ENCODE data around the gene RAPGEF3. TPM values are rescaled to one million over a fixed set of nuclear protein-coding genes. Genes with fewer than 3 reads are reported as not detected.

RAPGEF3 gene
- total and polyA plus RNA-seq, 2 of the 13 experiments (the other 11 are each of a cell fraction or from before 2014, with no cell fraction given), result 0.07 TPM

DNA sequence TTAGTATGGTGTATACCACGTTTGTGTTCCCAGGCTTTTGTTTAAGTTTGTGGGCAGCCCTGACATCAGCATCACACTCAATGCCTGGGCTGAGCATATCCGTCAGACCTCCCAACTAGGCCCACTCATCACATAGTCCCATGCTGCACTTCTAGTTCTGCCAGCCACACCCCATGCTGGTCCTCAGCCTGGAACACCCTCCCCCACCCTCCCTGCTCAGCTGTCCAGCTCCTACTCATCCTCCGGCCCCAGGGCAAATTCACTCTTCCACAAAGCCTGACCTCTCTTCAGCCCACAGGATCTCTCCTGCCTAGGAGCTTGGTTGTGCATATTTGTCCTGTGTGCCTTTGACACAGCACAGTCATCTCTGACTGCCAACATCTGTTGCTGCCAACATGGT lies 29.4 kb downstream of the RAPGEF3 start:
- BruUV-seq (replicated peaks), result no TSS peak
- ATAC-seq, result no peak
- Histone ChIP-seq H3K79me2 (ENCODE audit: insufficient read depth, low read length) (no peaks in the 10 kb centered on the region), H2AFZ (ENCODE audit: low read length) (no peak overlapping the region), H3K4me3 (replicated peaks in 1 of 3; ENCODE audit: insufficient read depth in 1 of 3, low read depth in 2 of 3, low read length in 3 of 3) (no peak overlapping the region), H3K36me3 (replicated peaks in 1 of 2; ENCODE audit: control insufficient read depth in 1 of 2, insufficient read depth in 2 of 2, low read length in 2 of 2) (no peaks in the 10 kb centered on the region), H3K27me3 (ENCODE audit: control insufficient read depth in 1 of 2, insufficient read depth in 2 of 2, low read length in 2 of 2) (peaks cover 0 to 4% of the 10 kb centered on the region in 2 experiments; a peak in 1 of 5 replicates), H3K9ac (ENCODE audit: insufficient read depth, low read depth, low read length) (no peak overlapping the region), H3K27ac (ENCODE audit: extremely low read length, insufficient read depth, low read length) (no peak overlapping the region), H3K4me1 (ENCODE audit: insufficient read depth, low read length) (no peaks in the 10 kb centered on the region), H4K20me1 (ENCODE audit: insufficient read depth, low read length) (no peaks in the 10 kb centered on the region), H3K9me3 (ENCODE audit: low read length) (no peaks in the 10 kb centered on the region), H3K4me2 (ENCODE audit: low read depth, low read length) (no peak overlapping the region)
- no peak for DNase-seq (ENCODE audit: low spot score)
- intact Hi-C loops (cut with micrococcal nuclease; ENCODE audit: unreplicated experiment) (no loop called here), in situ Hi-C loops (cut with HindIII; ENCODE audit: extremely low pct_ligation_motif_present, low pct_unique_long_range_greater_than_20kb) (no loop called here)
- ChIA-PET CTCF (ENCODE audit: low intra/inter-chr PET ratio, low total read pairs) (no interaction called here), POLR2A (no interaction called here)
- TF ChIP-seq FOXP1 (IDR thresholded peaks at IDR 0.05) (no peak), FOXP1 (CRISPR knock-in tag; IDR thresholded peaks at IDR 0.05) (no peak), ARID2 (CRISPR knock-in tag; IDR thresholded peaks at IDR 0.05; ENCODE audit: borderline replicate concordance) (no peak), ZNF616 (CRISPR knock-in tag; IDR thresholded peaks at IDR 0.05; ENCODE audit: low read depth) (no peak), TOPORS (CRISPR knock-in tag; IDR thresholded peaks at IDR 0.05) (no peak), NFE2L2 (IDR thresholded peaks at IDR 0.05; ENCODE audit: low read length) (no peak), SNRNP70 (IDR thresholded peaks at IDR 0.05; ENCODE audit: low read depth, low read length) (no peak), ZNF24 (IDR thresholded peaks at IDR 0.05) (no peak), FOXC1 (CRISPR knock-in tag; IDR thresholded peaks at IDR 0.05; ENCODE audit: borderline replicate concordance) (no peak)
- TF ChIP-seq, protein P1, sequence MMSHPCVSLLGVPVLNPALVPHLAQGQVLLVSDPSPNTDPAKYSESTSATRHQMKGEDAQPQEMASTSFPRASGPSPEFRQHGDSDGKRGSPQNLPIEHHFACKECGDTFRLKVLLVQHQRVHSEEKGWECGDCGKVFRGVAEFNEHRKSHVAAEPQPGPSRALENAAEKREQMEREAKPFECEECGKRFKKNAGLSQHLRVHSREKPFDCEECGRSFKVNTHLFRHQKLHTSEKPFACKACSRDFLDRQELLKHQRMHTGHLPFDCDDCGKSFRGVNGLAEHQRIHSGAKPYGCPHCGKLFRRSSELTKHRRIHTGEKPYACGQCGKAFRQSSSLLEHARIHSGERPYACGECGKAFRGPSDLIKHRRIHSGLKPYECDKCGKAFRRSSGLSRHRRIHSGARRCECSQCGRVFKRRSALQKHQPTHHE (CRISPR knock-in tag; IDR thresholded peaks at IDR 0.05; ENCODE audit: borderline replicate concordance), result no peak
- TF ChIP-seq, protein P2, sequence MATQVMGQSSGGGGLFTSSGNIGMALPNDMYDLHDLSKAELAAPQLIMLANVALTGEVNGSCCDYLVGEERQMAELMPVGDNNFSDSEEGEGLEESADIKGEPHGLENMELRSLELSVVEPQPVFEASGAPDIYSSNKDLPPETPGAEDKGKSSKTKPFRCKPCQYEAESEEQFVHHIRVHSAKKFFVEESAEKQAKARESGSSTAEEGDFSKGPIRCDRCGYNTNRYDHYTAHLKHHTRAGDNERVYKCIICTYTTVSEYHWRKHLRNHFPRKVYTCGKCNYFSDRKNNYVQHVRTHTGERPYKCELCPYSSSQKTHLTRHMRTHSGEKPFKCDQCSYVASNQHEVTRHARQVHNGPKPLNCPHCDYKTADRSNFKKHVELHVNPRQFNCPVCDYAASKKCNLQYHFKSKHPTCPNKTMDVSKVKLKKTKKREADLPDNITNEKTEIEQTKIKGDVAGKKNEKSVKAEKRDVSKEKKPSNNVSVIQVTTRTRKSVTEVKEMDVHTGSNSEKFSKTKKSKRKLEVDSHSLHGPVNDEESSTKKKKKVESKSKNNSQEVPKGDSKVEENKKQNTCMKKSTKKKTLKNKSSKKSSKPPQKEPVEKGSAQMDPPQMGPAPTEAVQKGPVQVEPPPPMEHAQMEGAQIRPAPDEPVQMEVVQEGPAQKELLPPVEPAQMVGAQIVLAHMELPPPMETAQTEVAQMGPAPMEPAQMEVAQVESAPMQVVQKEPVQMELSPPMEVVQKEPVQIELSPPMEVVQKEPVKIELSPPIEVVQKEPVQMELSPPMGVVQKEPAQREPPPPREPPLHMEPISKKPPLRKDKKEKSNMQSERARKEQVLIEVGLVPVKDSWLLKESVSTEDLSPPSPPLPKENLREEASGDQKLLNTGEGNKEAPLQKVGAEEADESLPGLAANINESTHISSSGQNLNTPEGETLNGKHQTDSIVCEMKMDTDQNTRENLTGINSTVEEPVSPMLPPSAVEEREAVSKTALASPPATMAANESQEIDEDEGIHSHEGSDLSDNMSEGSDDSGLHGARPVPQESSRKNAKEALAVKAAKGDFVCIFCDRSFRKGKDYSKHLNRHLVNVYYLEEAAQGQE (IDR thresholded peaks at IDR 0.05; ENCODE audit: borderline replicate concordance in 1 of 2, low read depth in 1 of 2, low read length in 2 of 2), result no peak
- no peak for FAIRE-seq
- 49% methylated on average over 3 of the region's 3 CpGs for WGBS (ENCODE audit: low lambda C conversion rate)
